Fibroblast of skin of abdomen (primary cell): ENCODE measurements around the gene NPFF.

ENCODE experiments used
- DNase-seq: peaks from one replicate; pipeline ENCODE4 v3.0.0-alpha.2; 2013

The NPFF gene

GRCh38 chr12:53493610-53494391 lies 13.5 kb downstream of the NPFF start:
- DNase-seq, result no peak

- peak; percentile 89 for DNase-seq
Observed at GRCh38 chr12:53492830-53493609, 14.3 kb downstream of the NPFF start.

- no peak for DNase-seq
Observed at GRCh38 chr12:53492188-53492587, 15.1 kb downstream of the NPFF start.

- DNase-seq, result no peak
Observed at GRCh38 chr12:53489242-53489864, 17.9 kb downstream of the NPFF start.

GRCh38 chr12:53486736-53487487 lies 20.4 kb downstream of the NPFF start:
- no peak for DNase-seq

- DNase-seq, result no peak
Observed at GRCh38 chr12:53485955-53486735, 21.1 kb downstream of the NPFF start.

- no peak for DNase-seq
Observed at GRCh38 chr12:53484686-53485575, 22.4 kb downstream of the NPFF start.

GRCh38 chr12:53483979-53484377 lies 23.3 kb downstream of the NPFF start:
- DNase-seq, result no peak

GRCh38 chr12:53483225-53483978 lies 23.9 kb downstream of the NPFF start:
- no peak for DNase-seq

GRCh38 chr12:53482626-53483168 lies 24.6 kb downstream of the NPFF start:
- no peak for DNase-seq

- DNase-seq, result peak; percentile 42
Observed at GRCh38 chr12:53481939-53482586, 25.2 kb downstream of the NPFF start.

GRCh38 chr12:53481458-53481857 lies 25.8 kb downstream of the NPFF start:
- peak; percentile 47 for DNase-seq

GRCh38 chr12:53480491-53481442 lies 26.5 kb downstream of the NPFF start:
- no peak for DNase-seq

GRCh38 chr12:53479331-53479730 lies 28.0 kb downstream of the NPFF start:
- no peak for DNase-seq

- DNase-seq, result no peak
Observed at GRCh38 chr12:53478865-53479264, 28.4 kb downstream of the NPFF start.

- DNase-seq, result peak; percentile 26
Observed at GRCh38 chr12:53476769-53477209, 30.5 kb downstream of the NPFF start.

GRCh38 chr12:53474819-53475218 lies 32.5 kb downstream of the NPFF start:
- DNase-seq, result no peak

- no peak for DNase-seq
Observed at GRCh38 chr12:53474077-53474476, 33.2 kb downstream of the NPFF start.
